CD4-positive, alpha-beta T cell treated with Interleukin-21 for 1 hour (primary cell): ENCODE measurements around the gene ANKS1A.
"Not testable (repeated sequence)": the region's sequence is repeated elsewhere in the genome, so short reads cannot be mapped to it uniquely, and the experiment has no call there.

Source experiments
- DNase-seq: peaks from one replicate; pipeline ENCODE4 v3.0.0-alpha.2; 2020

Gene ANKS1A

GRCh38 chr6:34887753-34888513 lies 1.1 kb upstream of the ANKS1A start, which contains the start of gene TAF11:
Gene TAF11 (minus strand): TSS chr6:34888042. CDS start chr6:34887957, 85 bp downstream.
- DNase-seq: peak; percentile 91

DNA sequence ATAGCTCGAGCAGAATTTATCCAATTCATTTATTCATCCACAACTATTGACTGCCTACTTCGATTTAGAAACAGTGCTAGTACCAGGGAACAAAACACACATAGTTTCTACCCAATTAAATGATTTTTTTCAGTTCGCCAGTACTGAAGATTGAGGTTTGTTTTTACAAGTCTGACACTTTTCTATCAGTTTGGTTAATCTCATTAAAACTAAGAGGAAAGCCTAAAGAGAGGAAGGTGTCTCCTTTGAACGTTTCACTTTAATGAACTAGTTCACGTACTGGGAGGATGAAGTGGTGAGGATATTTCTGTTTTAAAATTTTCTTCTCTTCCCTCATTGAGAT lies 570 bp upstream of the ANKS1A start:
- DNase-seq: no peak

DNA sequence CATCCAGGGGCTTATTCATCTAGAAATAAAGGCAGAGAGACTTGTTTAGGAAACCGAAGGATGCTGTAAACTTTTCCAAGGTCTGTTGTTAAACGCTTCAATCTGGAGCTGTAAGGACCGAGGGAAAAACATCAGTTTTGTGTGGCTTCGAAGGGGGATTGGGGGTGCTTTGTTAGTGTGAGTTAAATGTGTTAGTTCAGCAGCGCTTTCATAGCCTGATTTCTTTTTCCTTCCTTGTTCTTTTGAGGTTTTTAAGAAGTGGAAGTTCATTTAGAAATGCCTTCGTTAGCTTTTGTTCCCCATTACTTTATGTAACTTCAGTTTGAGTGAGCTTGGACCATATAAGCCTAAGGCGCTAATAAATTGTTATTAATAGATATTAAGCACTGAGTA lies 1.5 kb downstream of the ANKS1A start:
- DNase-seq: no peak

DNA sequence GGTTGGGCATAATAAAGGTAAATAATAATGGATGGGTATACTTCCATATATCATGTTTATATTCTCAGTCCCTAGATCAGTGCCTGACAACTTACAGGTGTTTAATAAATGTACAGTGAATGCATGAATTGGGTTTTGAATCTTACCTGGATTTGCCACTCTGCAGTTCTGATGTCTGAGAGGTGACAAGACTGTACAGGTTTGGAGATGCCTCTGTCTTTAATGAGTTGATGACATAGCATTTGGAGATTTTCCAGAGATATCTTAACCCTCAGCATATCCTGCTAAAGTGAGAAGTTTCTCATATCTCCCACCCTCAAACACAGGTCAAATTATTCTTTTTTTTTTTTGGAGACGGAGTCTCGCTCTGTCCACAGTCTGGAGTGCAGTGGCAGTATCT lies 2.2 kb downstream of the ANKS1A start:
- DNase-seq: no peak

DNA sequence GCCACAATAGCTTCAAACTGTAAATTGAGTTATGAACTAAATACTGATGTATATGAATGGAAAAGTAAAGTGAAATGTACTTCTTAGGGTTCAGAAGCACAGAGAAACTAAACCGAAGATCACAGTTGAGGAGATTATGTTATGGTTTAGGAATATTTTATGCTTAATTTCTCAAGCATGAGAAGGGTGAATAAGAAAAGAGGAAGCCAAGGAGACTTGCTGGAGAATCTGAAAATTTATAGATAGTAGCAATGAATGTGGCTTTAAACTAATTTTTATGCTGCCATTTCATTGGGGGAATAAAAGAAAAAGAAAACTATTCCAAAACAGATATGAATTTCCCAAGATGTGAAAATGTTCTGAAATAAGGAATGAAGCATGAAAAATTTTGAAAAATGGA lies 5.6 kb downstream of the ANKS1A start:
- no peak for DNase-seq

- DNase-seq: no peak
These were observed 8.1 kb downstream of the ANKS1A start for GRCh38 chr6:34897130-34897529.

- DNase-seq: no peak
These were observed 8.7 kb downstream of the ANKS1A start for GRCh38 chr6:34897716-34898115.

- not testable (repeated sequence) for DNase-seq
These were observed 10.7 kb downstream of the ANKS1A start for GRCh38 chr6:34899748-34900147.

GRCh38 chr6:34900321-34901031 lies 11.4 kb downstream of the ANKS1A start:
- no peak for DNase-seq

DNA sequence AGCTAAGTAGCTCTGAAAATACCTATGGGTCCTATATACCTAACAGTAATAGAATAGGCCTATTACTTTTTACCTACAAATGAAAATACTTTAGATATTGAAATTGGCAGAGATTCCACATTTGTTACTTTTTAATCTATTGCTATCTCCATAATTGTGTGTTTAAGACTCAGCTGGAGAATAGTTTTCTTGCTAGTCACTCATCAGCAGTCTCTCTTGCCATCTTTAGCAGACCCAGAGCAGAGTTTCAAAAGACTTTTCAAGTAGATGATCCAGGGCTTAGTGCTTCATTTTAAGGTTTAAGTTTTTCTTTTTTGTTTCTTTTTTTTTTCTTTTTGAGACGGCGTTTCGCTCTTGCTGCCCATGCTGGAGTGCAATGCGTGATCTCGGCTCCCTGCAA lies 12.9 kb downstream of the ANKS1A start:
- no peak for DNase-seq

DNA sequence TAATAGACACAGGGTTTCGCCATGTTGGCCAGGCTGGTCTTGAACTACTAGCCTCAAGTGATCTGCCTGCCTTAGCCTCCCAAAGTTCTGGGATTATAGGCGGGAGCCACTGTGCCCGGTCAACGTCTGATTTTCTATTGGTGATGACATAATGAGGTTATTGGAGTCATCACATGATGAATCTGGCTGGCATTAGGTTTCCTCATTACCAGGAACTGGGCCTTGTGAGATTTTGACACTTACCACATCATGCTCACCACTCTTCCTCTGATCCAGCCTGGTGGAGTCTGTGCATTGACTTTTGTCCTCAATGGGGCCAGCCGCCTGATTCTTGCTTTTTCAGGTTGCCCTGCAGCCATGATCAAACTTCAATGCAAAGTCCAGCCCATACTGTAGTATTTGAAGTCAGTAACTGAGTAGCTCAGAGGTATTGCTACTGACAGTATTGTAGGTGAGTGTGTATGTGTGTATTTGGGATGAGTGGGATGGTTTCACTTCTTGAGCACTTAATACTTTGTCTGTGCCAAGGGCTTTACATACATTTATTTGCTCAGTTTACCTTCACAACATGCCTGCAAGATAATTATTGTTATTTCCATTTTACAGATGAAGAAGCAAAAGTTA lies 16.0 kb downstream of the ANKS1A start:
- no peak for DNase-seq

DNA sequence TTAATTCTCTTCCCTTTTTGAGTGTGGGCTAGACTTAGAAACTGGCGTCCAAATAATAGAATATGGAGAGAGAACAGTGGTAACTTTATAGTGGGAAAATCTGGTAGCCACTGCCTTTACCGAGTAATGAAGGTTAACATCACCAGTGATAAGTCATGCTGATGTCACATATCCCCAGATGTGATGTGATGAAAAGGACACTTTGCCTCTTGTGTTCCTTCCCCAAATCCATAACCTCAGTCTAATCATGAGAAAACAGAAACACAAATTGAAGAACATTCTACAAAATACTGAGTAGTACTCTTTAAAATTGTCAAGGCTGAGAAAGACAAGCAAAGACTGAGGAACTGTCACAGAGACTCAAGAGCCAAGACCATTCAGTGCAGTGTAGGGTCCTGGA lies 17.8 kb downstream of the ANKS1A start:
- no peak for DNase-seq

GRCh38 chr6:34908194-34908593 lies 19.1 kb downstream of the ANKS1A start:
- no peak for DNase-seq

DNA sequence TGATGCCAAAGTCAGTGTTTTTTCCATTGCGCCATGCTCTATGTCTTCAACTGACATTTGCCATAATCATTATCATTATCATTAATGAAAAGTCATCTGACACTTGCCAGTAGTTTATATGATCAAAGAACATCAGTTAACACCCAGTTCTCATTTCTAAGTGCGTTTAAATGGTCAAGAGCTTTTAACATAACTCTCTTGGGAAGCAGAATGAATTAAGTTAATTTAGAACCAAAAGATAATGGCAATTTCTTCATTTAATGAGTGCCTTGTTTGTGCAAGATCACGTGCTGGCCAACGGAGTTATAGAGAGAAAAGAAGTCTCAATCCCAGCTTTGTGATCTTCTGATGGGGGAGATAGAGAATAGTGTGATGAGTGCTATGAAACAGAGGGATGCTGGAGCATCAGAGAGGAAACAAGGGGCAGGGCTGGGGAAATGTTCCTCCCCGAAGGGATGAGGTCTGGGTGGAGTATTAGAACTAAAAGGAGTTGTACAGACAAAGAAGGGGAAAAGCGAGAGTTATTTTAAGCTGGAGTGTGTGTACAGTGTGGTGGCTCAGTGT lies 20.3 kb downstream of the ANKS1A start:
- DNase-seq: no peak

- no peak for DNase-seq
These were observed 22.8 kb downstream of the ANKS1A start for GRCh38 chr6:34911822-34912221.

GRCh38 chr6:34912715-34913464 lies 23.8 kb downstream of the ANKS1A start:
- DNase-seq: peak; percentile 52

DNA sequence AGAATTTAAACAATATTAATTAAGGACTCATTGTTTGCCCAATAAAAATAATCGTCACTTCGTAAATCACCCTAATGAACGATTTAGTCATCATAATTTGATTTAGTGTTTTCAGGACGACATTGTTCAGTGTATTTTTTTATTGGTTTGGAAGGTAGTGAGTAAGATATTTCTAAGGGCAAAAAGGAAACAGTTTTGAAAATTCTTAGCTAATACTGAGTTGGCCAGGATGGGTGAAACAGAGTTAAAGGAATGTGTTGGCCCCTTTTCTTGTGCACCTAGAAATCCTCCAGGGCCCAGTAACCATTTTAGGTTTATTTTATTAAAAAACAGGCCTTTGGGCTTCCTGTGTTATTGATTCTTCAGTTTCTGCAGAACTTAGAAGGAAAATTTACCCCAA lies 25.3 kb downstream of the ANKS1A start:
- DNase-seq: no peak

DNA sequence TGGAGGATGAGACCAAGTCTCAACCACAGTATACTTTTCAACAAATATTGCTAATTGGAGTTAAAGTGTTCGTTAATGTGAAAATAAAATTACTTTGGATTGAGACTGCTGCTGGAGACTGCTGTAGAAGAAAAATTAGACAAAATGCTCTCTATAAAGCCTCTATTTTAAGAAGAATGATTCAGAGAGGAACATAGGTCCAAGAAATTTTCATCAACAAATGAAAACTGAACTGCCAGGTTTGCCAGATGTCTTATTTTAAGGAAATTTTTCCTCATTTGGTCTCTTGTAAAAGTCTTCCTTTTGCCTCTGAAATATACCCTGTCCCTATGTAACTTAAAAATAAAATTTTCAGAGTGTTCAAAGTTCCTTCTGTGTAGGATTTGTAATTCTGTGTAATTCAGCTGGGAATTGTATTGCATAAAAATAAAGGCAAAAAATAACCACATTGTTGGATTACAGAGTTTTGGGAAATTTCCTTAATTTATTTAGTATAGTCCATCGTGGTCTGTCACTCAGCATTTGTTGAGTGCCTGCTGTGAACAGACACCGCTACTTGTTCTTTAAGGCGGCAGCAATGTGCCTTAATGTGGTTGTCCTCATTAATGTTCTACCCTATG lies 27.4 kb downstream of the ANKS1A start:
- no peak for DNase-seq

DNA sequence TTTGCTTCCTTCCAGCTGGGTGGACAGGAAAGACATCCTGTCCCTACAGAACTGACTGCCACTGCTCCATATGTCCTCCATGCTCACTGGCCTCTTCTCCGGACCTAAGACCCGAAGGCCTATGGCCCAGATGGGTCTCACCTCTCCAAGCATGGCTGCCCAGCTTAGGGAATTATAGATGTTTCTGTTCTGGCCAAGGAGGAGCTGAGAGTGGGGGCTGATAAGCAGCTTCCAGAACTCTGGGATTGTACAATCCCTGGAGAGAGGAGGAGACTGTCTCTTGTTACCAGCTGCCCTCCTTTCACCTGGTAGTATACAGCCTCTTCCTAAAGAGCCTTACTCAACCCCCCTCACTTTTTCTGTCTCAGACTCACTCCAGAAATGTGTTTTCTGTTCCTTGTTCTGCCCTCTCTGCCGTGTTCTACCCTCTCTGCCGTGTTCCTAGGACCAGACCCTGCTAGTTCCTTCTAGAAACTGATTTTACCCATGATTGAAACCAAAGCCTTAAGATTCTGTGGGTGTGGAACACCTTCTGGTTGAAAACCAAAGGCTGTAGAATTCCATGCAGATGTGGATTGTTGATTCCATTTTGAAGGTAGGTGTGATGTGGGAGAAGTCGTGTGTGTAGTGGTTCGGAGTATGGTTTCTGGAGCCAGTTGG lies 28.7 kb downstream of the ANKS1A start:
- no peak for DNase-seq

DNA sequence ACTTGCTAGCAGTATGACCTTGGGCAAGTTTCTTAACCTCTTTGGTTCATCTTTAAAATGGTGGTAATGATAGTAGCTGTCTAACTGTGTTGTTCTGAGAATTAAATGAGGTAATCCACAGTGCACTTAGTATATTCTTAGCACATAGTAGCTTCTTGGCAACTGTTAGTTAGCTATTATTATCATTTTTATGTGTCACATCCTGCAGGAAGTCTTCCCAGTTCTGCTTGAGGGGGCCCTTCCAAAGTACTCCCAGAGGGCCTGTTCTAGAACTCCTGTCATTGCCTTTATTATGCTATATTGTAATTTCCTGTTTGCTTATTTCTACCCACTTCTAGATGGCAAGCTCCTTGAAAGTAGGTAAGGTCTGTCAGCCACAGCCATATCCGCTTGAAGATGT lies 30.6 kb downstream of the ANKS1A start:
- DNase-seq: no peak

DNA sequence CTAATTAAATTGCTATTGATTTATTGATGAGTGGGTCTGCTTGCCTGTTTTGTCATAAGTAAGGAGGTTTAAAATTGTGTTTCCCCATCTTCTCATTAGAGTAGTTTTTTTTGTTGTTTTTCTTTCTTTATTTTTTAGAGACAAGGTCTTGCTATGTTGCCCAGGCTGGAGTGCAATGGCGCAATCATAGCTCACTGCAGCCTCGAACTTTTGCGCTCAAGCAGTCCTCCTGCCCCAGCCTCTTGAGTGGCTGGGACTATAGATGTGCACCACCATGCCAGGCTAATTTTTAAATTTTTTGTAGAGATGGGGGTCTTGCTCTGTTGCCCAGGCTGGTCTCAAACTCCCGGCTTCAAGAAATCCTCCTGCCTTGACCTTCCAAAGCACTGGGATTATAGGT lies 31.0 kb downstream of the ANKS1A start:
- no peak for DNase-seq

GRCh38 chr6:34922177-34922663 lies 33.2 kb downstream of the ANKS1A start:
- DNase-seq: no peak
